H9 (cell line): ENCODE measurements around the gene C21orf58. TPM values are rescaled to one million over a fixed set of nuclear protein-coding genes. Genes with fewer than 3 reads are reported as not detected.

Experiments
- DNase-seq: peaks from one replicate; pipeline ENCODE4 v3.0.0-alpha.2; 2017
- H2AFZ ChIP-seq: one replicate; pipeline ENCODE4 v1.6.1; 2013; ENCODE audit warnings: mild to moderate bottlenecking, low read length, control low read depth, moderate library complexity
- H2AK5ac ChIP-seq: 2 replicates; pipeline ENCODE4 v1.6.1; 2013; ENCODE audit warnings: low read length, control low read depth, mixed read lengths; ENCODE audit not compliant: insufficient read length
- H2BK120ac ChIP-seq: one replicate; pipeline ENCODE4 v1.6.1; 2013; ENCODE audit warnings: low read depth, mild to moderate bottlenecking, low read length, control low read depth, inconsistent platforms; ENCODE audit not compliant: poor library complexity, severe bottlenecking
- H2BK12ac ChIP-seq: 2 replicates; pipeline ENCODE4 v1.6.1; 2013; ENCODE audit warnings: low read length, control low read depth, mixed read lengths, low read depth; ENCODE audit not compliant: insufficient read length
- H2BK15ac ChIP-seq: 2 replicates; pipeline ENCODE4 v1.6.1; 2013; ENCODE audit warnings: low read depth, low read length, control low read depth
- H2BK20ac ChIP-seq: one replicate; pipeline ENCODE4 v1.6.1; 2013; ENCODE audit warnings: low read depth, mild to moderate bottlenecking, low read length, control low read depth, inconsistent platforms; ENCODE audit not compliant: poor library complexity, severe bottlenecking
- H2BK5ac ChIP-seq: 2 replicates; pipeline ENCODE4 v1.6.1; 2013; ENCODE audit warnings: low read length, control low read depth, mixed read lengths; ENCODE audit not compliant: insufficient read length
- H3K14ac ChIP-seq: 2 replicates; pipeline ENCODE4 v1.6.1; 2013; ENCODE audit warnings: low read length, control low read depth; ENCODE audit not compliant: insufficient read depth
- H3K18ac ChIP-seq: 2 replicates; pipeline ENCODE4 v1.6.1; 2013; ENCODE audit warnings: low read depth, mild to moderate bottlenecking, mixed read lengths, low read length, control low read depth; ENCODE audit not compliant: insufficient read length
- H3K23ac ChIP-seq: 2 replicates; pipeline ENCODE4 v1.6.1; 2013; ENCODE audit warnings: low read length, control low read depth, mixed read lengths, low read depth; ENCODE audit not compliant: insufficient read length
- H3K23me2 ChIP-seq: 2 replicates; pipeline ENCODE4 v1.6.1; 2013; ENCODE audit warnings: low read depth, mild to moderate bottlenecking, mixed read lengths, low read length, control low read depth; ENCODE audit not compliant: insufficient read length, poor library complexity, severe bottlenecking
- H3K27ac ChIP-seq: 2 replicates; pipeline ENCODE4 v1.5.1; 2013; ENCODE audit warnings: low read length, control low read depth, mixed read lengths, low read depth; ENCODE audit not compliant: insufficient read length
- H3K27me3 ChIP-seq: 2 replicates; pipeline ENCODE4 v1.6.1; 2013; ENCODE audit warnings: low read length, control low read depth, inconsistent platforms; ENCODE audit not compliant: insufficient read depth
- H3K4ac ChIP-seq: 2 replicates; pipeline ENCODE4 v1.6.1; 2013; ENCODE audit warnings: low read depth, mild to moderate bottlenecking, control low read depth, inconsistent platforms, low read length, moderate library complexity
- H3K4me1 ChIP-seq: 2 replicates; pipeline ENCODE4 v1.6.1; 2013; ENCODE audit warnings: low read length, control low read depth, inconsistent platforms; ENCODE audit not compliant: insufficient read depth
- H3K4me2 ChIP-seq: 2 replicates; pipeline ENCODE4 v1.6.1; 2013; ENCODE audit warnings: low read length, control low read depth, mixed read lengths; ENCODE audit not compliant: insufficient read length, insufficient read depth
- H3K56ac ChIP-seq: 2 replicates; pipeline ENCODE4 v1.6.1; 2013; ENCODE audit warnings: low read depth, mild to moderate bottlenecking, mixed read lengths, low read length, control low read depth; ENCODE audit not compliant: insufficient read length
- H3K79me1 ChIP-seq: 2 replicates; pipeline ENCODE4 v1.6.1; 2013; ENCODE audit warnings: low read depth, mild to moderate bottlenecking, moderate library complexity, low read length, control low read depth, inconsistent platforms; ENCODE audit not compliant: insufficient read depth, poor library complexity, severe bottlenecking
- H3K79me2 ChIP-seq: 2 replicates; pipeline ENCODE4 v1.6.1; 2013; ENCODE audit warnings: low read length, control low read depth, inconsistent platforms; ENCODE audit not compliant: insufficient read depth
- H3K9ac ChIP-seq: 2 replicates; pipeline ENCODE4 v1.6.1; 2013; ENCODE audit warnings: low read length, control low read depth, mixed read lengths; ENCODE audit not compliant: insufficient read length; ENCODE audit errors: extremely low read depth
- H3K9me3 ChIP-seq: one replicate; pipeline ENCODE4 v1.6.1; 2013; ENCODE audit warnings: low read depth, low read length, inconsistent platforms; ENCODE audit not compliant: control insufficient read depth
- H3T11ph ChIP-seq: one replicate; pipeline ENCODE4 v1.6.1; 2013; ENCODE audit warnings: mild to moderate bottlenecking, low read length, control low read depth, inconsistent platforms
- H4K20me1 ChIP-seq: one replicate; pipeline ENCODE4 v1.6.1; 2013; ENCODE audit not compliant: control insufficient read depth, insufficient read length, insufficient read depth
- H4K5ac ChIP-seq: 2 replicates; pipeline ENCODE4 v1.6.1; 2013; ENCODE audit warnings: low read depth, mild to moderate bottlenecking, mixed read lengths, low read length, control low read depth; ENCODE audit not compliant: insufficient read length
- H4K8ac ChIP-seq: replicated peaks from 2 replicates; pipeline ENCODE4 v1.6.1; 2013; ENCODE audit warnings: low read length, control low read depth, mixed read lengths, low read depth; ENCODE audit not compliant: insufficient read length
- H4K91ac ChIP-seq: 2 replicates; pipeline ENCODE4 v1.6.1; 2013; ENCODE audit warnings: low read depth, mild to moderate bottlenecking, moderate library complexity, mixed read lengths, low read length, control low read depth; ENCODE audit not compliant: insufficient read length
- H3K27ac Mint-ChIP-seq, 3 experiments: 2 replicates in 2 of 3; 3 replicates in 1 of 3; pipeline ENCODE4 v1.8.0; 2020 to 2021; ENCODE audit warnings: mixed read lengths in 3 of 3, mild to moderate bottlenecking in 1 of 3, moderate library complexity in 1 of 3
- H3K27me3 Mint-ChIP-seq: 2 replicates; pipeline ENCODE4 v1.8.0; 2021; ENCODE audit warnings: low read depth, mild to moderate bottlenecking, moderate library complexity, mixed read lengths
- H3K36me3 Mint-ChIP-seq, 3 experiments: 2 replicates in 2 of 3; 3 replicates in 1 of 3; pipeline ENCODE4 v1.8.0; 2020 to 2021; ENCODE audit warnings: low read depth in 3 of 3, mixed read lengths in 3 of 3; ENCODE audit not compliant: insufficient read depth in 1 of 3
- H3K4me1 Mint-ChIP-seq, 2 experiments: 2 replicates each; pipeline ENCODE4 v1.8.0; 2020; ENCODE audit warnings: mixed read lengths in 2 of 2
- H3K4me3 Mint-ChIP-seq, 2 experiments: 2 replicates in 1 of 2; 3 replicates in 1 of 2; pipeline ENCODE4 v1.8.0; 2020 to 2021; ENCODE audit warnings: mild to moderate bottlenecking in 2 of 2, mixed read lengths in 2 of 2, moderate library complexity in 1 of 2
- H3K9me3 Mint-ChIP-seq, 2 experiments: 2 replicates in 1 of 2; 3 replicates in 1 of 2; pipeline ENCODE4 v1.8.0; 2020; ENCODE audit warnings: mild to moderate bottlenecking in 2 of 2, mixed read lengths in 2 of 2, moderate library complexity in 1 of 2
- CTCF ChIP-seq: fragments of 200-600 bp; sonication (generic); conservative IDR thresholded peaks from 3 replicates; pipeline ENCODE4 v1.8.0; 2021; ENCODE audit warnings: antibody characterized with exemption, mild to moderate bottlenecking
- WGBS: extraction: QIAGEN DNeasy Blood & Tissue Kit; methylation state at CpG from one replicate; pipeline ENCODE4 v1.1.7; 2013; ENCODE audit warnings: missing lambda C conversion rate, low lambda C conversion rate, mixed read lengths; ENCODE audit not compliant: insufficient read length; ENCODE audit errors: extremely low coverage; 5-methylcytosine and 5-hydroxymethylcytosine counted together
- total RNA-seq: library from RNA; stranded (reverse); gene quantifications from 2 replicates; pipeline ENCODE4 v1.2.1, GENCODE V29; 2021

Gene C21orf58
- total RNA-seq, 1 experiment from 2014 or later, result 17.2 TPM

GRCh38 chr21:46294647-46295176 is 29.0 kb downstream of the C21orf58 start:
- peaks cover 18 to 26% (median 23%) of the 10 kb centered on the region in 3 experiments for H3K36me3 Mint-ChIP-seq

More at GRCh38 chr21:46294647-46295176, 29.0 kb downstream of the C21orf58 start:
- Histone ChIP-seq H3K4me2 (no peak overlapping the region), H3K23me2 (peaks cover 9% of the 10 kb centered on the region), H2AK5ac (no peak overlapping the region), H2BK120ac (no peak overlapping the region), H2BK15ac (no peak overlapping the region; the same call in 1 of the 2 replicates), H3T11ph (no peak overlapping the region), H4K8ac (no peak overlapping the region), H3K9me3 (no peaks in the 10 kb centered on the region), H3K4me1 (peaks cover 2% of the 10 kb centered on the region; the same call in 1 of the 2 replicates), H3K56ac (no peak overlapping the region), H3K23ac (no peak overlapping the region), H3K27me3 (no peaks in the 10 kb centered on the region), H3K27ac (no peak overlapping the region), H2BK5ac (no peak overlapping the region), H4K20me1 (no peaks in the 10 kb centered on the region), H3K18ac (no peak overlapping the region), H3K79me1 (no peaks in the 10 kb centered on the region), H4K5ac (no peak overlapping the region), H2BK20ac (no peak overlapping the region), H3K14ac (no peak overlapping the region; the same call in 1 of the 2 replicates), H3K4ac (no peak overlapping the region), H4K91ac (no peak overlapping the region), H2BK12ac (no peak overlapping the region), H2AFZ (no peak overlapping the region), H3K9ac (no peak overlapping the region), H3K79me2 (peaks cover 2% of the 10 kb centered on the region; the same call in 1 of the 2 replicates)
- H3K4me3 Mint-ChIP-seq, result no peak overlapping the region
- no peak for TF ChIP-seq CTCF
- no peak for DNase-seq
- peak overlapping the region in 2 of 3 experiments; percentile 13 to 68; a peak in 1 of 7 replicates for H3K27ac Mint-ChIP-seq
- H3K4me1 Mint-ChIP-seq, result peaks cover 13 to 19% of the 10 kb centered on the region in 2 experiments
- no peaks in the 10 kb centered on the region; a peak in 2 of 5 replicates for H3K9me3 Mint-ChIP-seq
- no peaks in the 10 kb centered on the region; the same call in 1 of the 2 replicates for H3K27me3 Mint-ChIP-seq
- no CpG with 5 or more reads among the region's 10 CpGs for WGBS
